Central memory CD8-positive, alpha-beta T cell (primary cell): Measurements from ENCODE around the gene DENND1A.
"Not testable (repeated sequence)": the region's sequence is repeated elsewhere in the genome, so short reads cannot be mapped to it uniquely, and the experiment has no call there.

Source experiments
- ATAC-seq: fragments of 150-1000 bp; cut with Tn5 transposase; replicated peaks from 2 replicates; pipeline ENCODE4 v1.10.0; 2022; ENCODE audit warnings: mild to moderate bottlenecking, moderate FRiP score, moderate number of reproducible peaks; ENCODE audit not compliant: poor library complexity, severe bottlenecking; ENCODE audit errors: extremely low read depth
- DNase-seq, 2 donors: peaks; one replicate each; pipeline ENCODE4 v3.0.0; 2021; ENCODE audit warnings: low spot score in 2 of 2
- H3K27ac Mint-ChIP-seq: one replicate; pipeline ENCODE4 v1.8.0; 2022; ENCODE audit warnings: low read depth, mild to moderate bottlenecking, moderate library complexity, mixed read lengths
- H3K27me3 Mint-ChIP-seq: one replicate; pipeline ENCODE4 v1.8.0; 2022; ENCODE audit warnings: mixed read lengths
- H3K36me3 Mint-ChIP-seq: one replicate; pipeline ENCODE4 v1.8.0; 2022; ENCODE audit warnings: mild to moderate bottlenecking, moderate library complexity, mixed read lengths; ENCODE audit not compliant: insufficient read depth
- H3K4me1 Mint-ChIP-seq: one replicate; pipeline ENCODE4 v1.8.0; 2022; ENCODE audit warnings: mixed read lengths
- H3K4me3 Mint-ChIP-seq: one replicate; pipeline ENCODE4 v1.8.0; 2022; ENCODE audit warnings: mild to moderate bottlenecking, moderate library complexity, mixed read lengths
- H3K9me3 Mint-ChIP-seq: one replicate; pipeline ENCODE4 v1.8.0; 2022; ENCODE audit warnings: mixed read lengths

DENND1A gene

DNA sequence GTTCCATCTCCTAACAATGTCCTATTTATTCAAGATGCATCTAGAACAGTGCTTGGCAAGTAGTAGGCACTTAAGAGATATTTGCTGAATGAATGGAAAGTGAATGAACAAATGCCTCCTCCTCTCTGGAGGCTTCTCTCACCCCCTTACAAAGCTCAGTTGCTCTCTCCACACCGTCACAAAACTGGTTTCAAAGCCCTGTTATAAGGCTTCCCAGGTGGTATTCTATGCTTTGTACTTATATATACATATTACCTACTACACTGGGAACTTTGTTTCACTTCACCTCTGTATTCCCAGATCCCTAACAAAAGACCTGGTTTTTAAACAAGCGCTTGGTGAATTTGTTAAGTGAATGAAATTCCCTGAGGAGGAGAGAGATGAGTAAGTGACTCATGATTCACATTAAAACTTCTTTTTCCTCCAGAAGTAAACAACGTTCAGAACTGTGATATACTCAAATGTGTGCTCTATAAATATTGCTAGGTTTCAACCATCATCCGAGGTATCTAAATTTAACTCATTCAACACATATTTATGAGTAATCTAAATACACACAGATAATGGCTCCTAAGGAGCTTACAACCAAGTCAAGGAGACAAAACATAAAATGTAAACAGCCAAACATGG lies 36.0 kb downstream of the DENND1A start:
- DNase-seq (no peak), ATAC-seq (no peak)
- Mint-ChIP-seq H3K27ac (no peak overlapping the region), H3K4me3 (no peak overlapping the region), H3K36me3 (no peaks in the 10 kb centered on the region), H3K9me3 (no peaks in the 10 kb centered on the region), H3K27me3 (no peaks in the 10 kb centered on the region), H3K4me1 (peaks cover 16% of the 10 kb centered on the region)

DNA sequence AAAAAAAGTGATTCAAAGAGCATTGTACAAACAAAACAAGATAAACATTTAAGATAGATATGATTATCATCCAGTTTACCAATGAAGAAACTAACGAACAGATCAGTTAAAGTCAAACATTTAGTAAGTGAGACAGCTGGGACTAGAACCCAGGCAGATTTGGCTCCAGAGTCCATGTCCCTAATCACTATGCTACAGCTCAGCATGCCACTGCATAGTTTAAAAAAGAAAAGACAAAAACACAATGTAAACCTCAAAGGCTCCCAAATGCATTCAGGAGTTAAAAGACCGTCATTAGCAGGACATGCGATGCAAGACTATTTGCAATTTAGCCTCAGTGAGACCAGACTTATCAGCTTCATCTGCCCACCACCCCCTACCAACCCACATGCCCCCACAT lies 36.8 kb downstream of the DENND1A start:
- DNase-seq (no peak), ATAC-seq (no peak)
- H3K4me1 Mint-ChIP-seq, result peaks cover 13% of the 10 kb centered on the region
- H3K36me3 Mint-ChIP-seq, result peaks cover 1% of the 10 kb centered on the region
- no peak overlapping the region for H3K4me3 Mint-ChIP-seq
- H3K9me3 Mint-ChIP-seq, result no peaks in the 10 kb centered on the region
- no peak overlapping the region for H3K27ac Mint-ChIP-seq
- H3K27me3 Mint-ChIP-seq, result no peaks in the 10 kb centered on the region

DNA sequence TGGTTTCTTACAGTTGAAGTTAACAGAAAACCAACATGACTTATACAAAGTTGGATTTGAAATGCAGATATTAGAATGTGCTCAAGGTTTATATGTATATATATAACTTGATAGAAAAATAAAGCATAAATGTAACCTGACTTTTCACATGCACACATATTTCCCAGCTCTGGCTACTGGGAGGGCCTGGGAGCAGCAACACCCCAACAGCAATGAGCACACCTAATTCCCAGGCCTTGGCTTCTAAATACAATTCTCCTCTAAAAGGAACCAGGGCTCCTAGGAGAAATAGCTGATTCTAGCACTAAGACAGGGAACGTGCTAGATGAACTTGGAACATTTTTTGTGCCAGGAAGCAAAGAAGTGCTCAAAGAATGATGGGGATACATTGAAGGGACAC lies 42.1 kb downstream of the DENND1A start:
- no peaks in the 10 kb centered on the region for H3K9me3 Mint-ChIP-seq
- no peak overlapping the region for H3K27ac Mint-ChIP-seq
- ATAC-seq (no peak), DNase-seq (no peak)
- no peaks in the 10 kb centered on the region for H3K27me3 Mint-ChIP-seq
- peaks cover 1% of the 10 kb centered on the region for H3K36me3 Mint-ChIP-seq
- no peak overlapping the region for H3K4me3 Mint-ChIP-seq
- peaks cover 19% of the 10 kb centered on the region for H3K4me1 Mint-ChIP-seq

DNA sequence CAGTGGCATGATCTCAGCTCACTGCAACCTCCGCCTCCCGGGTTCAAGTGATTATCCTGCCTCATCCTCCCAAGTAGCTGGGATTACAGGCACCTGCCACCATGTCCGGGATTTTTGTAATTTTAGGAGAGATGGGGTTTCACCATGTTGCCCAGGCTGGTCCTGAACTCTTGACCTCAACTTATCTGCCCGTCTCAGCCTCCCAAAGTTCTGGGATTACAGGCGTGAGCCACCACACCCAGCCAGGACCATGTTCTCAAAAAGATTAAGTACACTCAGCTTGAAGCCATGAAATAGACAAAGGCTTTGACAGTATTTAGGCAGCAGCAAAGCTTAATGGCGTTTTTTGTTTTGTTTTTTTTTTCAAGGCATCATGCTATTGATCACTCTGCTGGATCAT lies 44.1 kb downstream of the DENND1A start:
- H3K4me3 Mint-ChIP-seq, ATAC-seq, H3K27ac Mint-ChIP-seq, H3K36me3 Mint-ChIP-seq, DNase-seq, H3K9me3 Mint-ChIP-seq, H3K27me3 Mint-ChIP-seq: not testable (repeated sequence)
- H3K4me1 Mint-ChIP-seq, result peaks cover 32% of the 10 kb centered on the region

DNA sequence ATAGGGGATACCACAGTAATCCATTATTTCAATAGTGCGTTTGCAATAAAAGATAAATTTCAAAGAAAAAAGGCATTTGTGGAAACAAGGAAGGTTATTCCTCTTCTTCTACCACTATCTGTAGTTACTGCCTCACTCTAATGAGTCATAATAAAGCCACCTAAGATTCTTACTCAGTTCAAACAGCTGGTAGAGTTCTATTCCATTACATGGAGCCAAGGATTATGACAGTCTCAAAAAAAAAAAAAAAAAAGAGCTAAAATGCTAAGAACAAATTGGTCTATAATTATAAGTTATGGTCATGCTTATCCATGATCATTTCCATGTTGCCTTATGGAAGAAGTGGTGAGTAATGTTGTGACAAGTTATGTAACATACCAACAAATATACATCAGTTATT lies 46.3 kb downstream of the DENND1A start:
- peaks cover 1% of the 10 kb centered on the region for H3K36me3 Mint-ChIP-seq
- DNase-seq (no peak), ATAC-seq (no peak)
- H3K4me1 Mint-ChIP-seq, result peaks cover 32% of the 10 kb centered on the region
- no peak overlapping the region for H3K4me3 Mint-ChIP-seq
- H3K9me3 Mint-ChIP-seq, result no peaks in the 10 kb centered on the region
- H3K27me3 Mint-ChIP-seq, result no peaks in the 10 kb centered on the region
- no peak overlapping the region for H3K27ac Mint-ChIP-seq

DNA sequence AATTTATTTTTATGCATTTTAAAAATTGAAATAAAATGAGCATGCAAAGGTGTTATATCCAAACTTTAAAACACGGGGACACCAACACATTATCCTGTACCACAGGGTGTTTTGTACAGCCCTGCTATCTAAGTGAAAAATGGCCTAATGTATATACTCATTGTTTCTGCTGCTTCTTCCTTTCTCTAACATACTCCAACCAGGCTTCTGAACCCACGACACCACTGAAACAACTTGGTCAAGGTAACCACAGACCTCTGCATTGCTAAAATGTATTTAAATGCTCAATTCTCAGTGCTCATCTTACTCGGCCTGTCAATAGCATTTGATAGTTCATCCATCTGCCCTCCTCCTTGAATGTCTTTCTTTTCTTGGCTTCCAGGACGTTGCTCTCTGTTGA lies 48.3 kb downstream of the DENND1A start:
- Mint-ChIP-seq H3K4me3 (no peak overlapping the region), H3K27ac (no peak overlapping the region), H3K4me1 (peaks cover 27% of the 10 kb centered on the region), H3K9me3 (no peaks in the 10 kb centered on the region), H3K27me3 (no peaks in the 10 kb centered on the region), H3K36me3 (no peaks in the 10 kb centered on the region)
- no peak for ATAC-seq
- no peak for DNase-seq

DNA sequence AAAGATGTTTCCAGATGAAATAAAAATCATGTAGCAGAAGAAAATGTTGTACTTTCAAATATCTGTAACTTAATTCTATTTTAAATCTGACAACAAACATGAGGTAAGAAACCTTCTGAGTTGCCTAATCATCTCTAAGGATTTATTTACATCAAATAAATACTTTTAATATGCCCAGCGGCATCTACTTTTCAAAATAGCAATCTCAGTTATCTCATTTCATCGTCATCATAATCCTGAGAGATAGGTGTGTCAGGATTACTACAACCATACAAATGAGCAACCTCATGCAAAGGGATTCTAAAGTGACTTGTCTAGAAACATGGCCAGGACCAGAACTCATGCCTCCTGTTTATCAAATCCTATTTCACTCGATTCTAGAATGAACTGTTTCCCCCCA lies 49.5 kb downstream of the DENND1A start:
- Mint-ChIP-seq H3K4me1 (peaks cover 27% of the 10 kb centered on the region), H3K27me3 (no peaks in the 10 kb centered on the region), H3K27ac (no peak overlapping the region), H3K9me3 (no peaks in the 10 kb centered on the region), H3K4me3 (no peak overlapping the region), H3K36me3 (no peaks in the 10 kb centered on the region)
- DNase-seq, result no peak
- ATAC-seq, result no peak

DNA sequence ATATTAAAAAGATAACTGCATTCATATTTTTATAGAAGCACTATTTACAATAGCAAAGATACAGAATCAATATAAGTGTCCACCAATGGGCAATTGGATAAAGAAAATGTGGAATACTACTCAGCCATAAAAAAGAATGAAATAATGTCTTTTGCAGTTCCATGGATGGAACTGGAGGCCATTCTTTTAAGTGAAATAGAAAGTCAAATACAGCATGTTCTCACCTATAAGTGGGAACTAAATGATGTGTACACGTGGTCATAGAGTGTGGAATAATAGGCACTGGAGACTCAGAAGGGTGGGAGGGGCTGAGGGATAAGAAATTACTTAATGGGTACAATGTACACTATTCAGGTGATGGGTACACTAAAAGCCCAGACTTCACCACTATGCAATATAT lies 53.2 kb downstream of the DENND1A start:
- H3K4me1 Mint-ChIP-seq, result peaks cover 2% of the 10 kb centered on the region
- H3K27me3 Mint-ChIP-seq, result no peaks in the 10 kb centered on the region
- no peaks in the 10 kb centered on the region for H3K9me3 Mint-ChIP-seq
- H3K4me3 Mint-ChIP-seq, result no peak overlapping the region
- no peak for DNase-seq
- peaks cover 3% of the 10 kb centered on the region for H3K36me3 Mint-ChIP-seq
- H3K27ac Mint-ChIP-seq, result no peak overlapping the region
- ATAC-seq, result no peak

DNA sequence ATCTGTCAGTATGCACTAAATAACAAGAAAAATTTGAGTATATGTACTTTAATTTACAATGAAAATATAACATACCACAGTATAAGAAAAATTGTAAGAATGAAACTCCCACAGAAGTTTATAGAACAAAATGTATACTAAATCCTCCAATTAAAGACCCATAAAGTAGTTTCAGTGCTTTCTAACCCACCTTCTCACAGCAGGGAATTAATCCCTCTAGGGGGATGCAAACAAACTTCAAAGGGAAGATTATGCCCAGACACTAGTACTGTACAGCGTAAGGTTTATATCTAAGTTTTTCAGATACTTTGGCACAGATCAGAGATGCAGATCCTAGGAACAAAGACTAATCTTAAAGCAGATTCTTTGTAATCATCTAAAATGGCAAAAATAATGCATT lies 57.2 kb downstream of the DENND1A start:
- ATAC-seq, result no peak
- Mint-ChIP-seq H3K4me1 (peaks cover 4% of the 10 kb centered on the region), H3K4me3 (no peak overlapping the region), H3K36me3 (peaks cover 3% of the 10 kb centered on the region), H3K9me3 (no peaks in the 10 kb centered on the region), H3K27ac (no peak overlapping the region), H3K27me3 (no peaks in the 10 kb centered on the region)
- DNase-seq, result no peak

DNA sequence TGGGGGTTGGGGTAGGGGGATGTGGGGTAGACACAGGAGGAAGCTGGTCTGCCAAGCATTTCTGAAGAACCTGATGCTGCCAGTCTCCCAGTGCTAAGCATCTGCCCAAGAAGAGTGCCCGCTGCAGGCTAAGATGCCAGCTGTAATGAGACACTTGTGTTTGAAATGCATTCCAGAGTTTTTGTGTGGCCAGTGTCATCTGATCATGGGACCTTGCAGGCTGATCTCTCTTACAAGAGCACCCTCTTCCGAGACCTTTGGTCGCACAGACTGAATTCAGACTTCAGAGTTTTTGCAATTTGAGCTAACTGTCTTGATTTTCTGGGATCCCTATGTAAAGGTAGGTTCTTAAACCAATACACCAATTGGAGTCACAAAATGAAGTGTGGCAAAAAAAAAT lies 58.1 kb downstream of the DENND1A start:
- H3K27ac Mint-ChIP-seq, result no peak overlapping the region

DNA sequence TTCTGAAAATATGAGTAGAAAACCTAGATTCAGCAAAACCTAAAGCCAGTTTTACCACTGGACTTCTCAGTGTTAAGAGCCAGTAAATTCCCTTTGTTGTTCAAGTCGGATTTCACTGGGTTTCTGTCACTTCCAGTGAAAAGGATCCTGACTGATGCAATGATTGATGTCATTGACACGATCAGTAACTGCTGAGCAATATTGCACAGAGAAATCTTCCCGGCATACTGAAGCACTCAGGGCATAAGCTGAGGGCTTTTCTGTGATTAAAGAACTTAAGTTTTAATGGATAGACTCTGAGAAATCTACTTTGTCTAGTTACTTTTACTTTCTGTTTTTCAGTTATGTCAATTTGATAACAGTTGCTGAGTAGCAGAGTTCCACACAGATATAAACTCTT lies 61.9 kb downstream of the DENND1A start:
- Mint-ChIP-seq H3K4me1 (peaks cover 12% of the 10 kb centered on the region), H3K27ac (peak overlapping the region; percentile 32), H3K27me3 (no peaks in the 10 kb centered on the region), H3K36me3 (no peaks in the 10 kb centered on the region), H3K9me3 (no peaks in the 10 kb centered on the region), H3K4me3 (peak overlapping the region; percentile 3)
- ATAC-seq, result no peak
- DNase-seq, result no peak

More for the DNA sequence above, 58.1 kb downstream of the DENND1A start:
- DNase-seq (no peak), ATAC-seq (no peak)
- H3K36me3 Mint-ChIP-seq, result peaks cover 3% of the 10 kb centered on the region
- H3K4me1 Mint-ChIP-seq, result peaks cover 12% of the 10 kb centered on the region
- no peak overlapping the region for H3K4me3 Mint-ChIP-seq
- H3K27me3 Mint-ChIP-seq, result no peaks in the 10 kb centered on the region
- H3K9me3 Mint-ChIP-seq, result no peaks in the 10 kb centered on the region

DNA sequence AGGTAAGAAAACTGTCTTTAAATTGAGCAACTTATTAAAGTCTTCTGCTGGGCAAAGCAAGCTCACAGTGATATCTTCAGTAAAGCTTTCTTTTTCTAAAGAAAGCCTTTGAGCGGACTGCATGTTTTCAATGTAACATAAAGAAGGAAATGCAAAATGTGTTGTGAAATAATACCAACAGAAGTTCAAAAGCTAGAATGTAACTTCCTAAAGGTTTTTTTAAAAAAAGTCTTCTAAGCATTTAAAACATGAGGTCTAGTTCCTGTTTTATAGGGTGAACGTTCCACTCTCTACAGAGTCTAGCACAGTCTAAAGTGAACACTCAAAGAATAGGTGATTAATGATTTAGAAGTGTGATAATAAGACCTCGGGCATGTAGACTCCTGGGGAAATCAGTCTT lies 62.9 kb downstream of the DENND1A start:
- Mint-ChIP-seq H3K27me3 (no peaks in the 10 kb centered on the region), H3K36me3 (no peaks in the 10 kb centered on the region), H3K9me3 (no peaks in the 10 kb centered on the region), H3K27ac (peak overlapping the region; percentile 32), H3K4me3 (peak overlapping the region; percentile 3), H3K4me1 (peaks cover 12% of the 10 kb centered on the region)
- DNase-seq, result no peak
- peak; percentile 28 for ATAC-seq

DNA sequence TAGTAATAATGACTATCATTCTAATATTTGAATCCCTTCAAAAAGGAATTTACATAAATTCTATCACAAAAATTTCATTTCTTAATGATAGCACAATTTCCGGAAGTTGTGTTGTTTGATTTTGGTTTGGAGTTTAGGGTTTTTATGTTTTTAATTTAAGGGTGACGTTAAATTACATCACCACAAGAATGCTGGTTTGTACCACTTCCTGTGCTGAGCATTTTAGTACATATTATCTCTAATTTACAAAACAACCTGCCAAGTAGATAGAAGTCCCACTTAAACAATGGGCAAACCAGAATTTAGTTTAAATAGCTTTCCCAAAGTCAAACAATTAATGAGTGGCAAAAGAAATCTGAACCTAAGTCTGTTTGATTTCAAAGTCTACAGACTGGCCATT lies 63.4 kb downstream of the DENND1A start:
- peaks cover 12% of the 10 kb centered on the region for H3K4me1 Mint-ChIP-seq
- H3K36me3 Mint-ChIP-seq, result no peaks in the 10 kb centered on the region
- DNase-seq (no peak), ATAC-seq (peak; percentile 83)
- H3K27me3 Mint-ChIP-seq, result no peaks in the 10 kb centered on the region
- no peak overlapping the region for H3K27ac Mint-ChIP-seq
- H3K9me3 Mint-ChIP-seq, result no peaks in the 10 kb centered on the region
- no peak overlapping the region for H3K4me3 Mint-ChIP-seq
